Right atrium auricular region (tissue), 2 donors: ENCODE data around the gene RETN. TPM values are rescaled to one million over a fixed set of nuclear protein-coding genes. Genes with fewer than 3 reads are reported as not detected.

Experiments
- DNase-seq: peaks from one replicate; pipeline ENCODE4 v3.0.0-alpha.2; 2019; ENCODE audit warnings: low spot score
- H3K27ac ChIP-seq, 2 donors: fragments of 200-600 bp; sonication (generic); 1 replicate in 1 of 2; 2 replicates in 1 of 2; pipeline ENCODE4 v1.5.1; 2016 to 2019
- H3K27me3 ChIP-seq, 2 donors: fragments of 200-600 bp; sonication (generic); one replicate each; pipeline versions ENCODE4 v1.5.1 to v1.6.0; 2017 to 2019
- H3K36me3 ChIP-seq: fragments of 200-600 bp; sonication (generic); one replicate; pipeline ENCODE4 v1.5.1; 2016
- H3K4me1 ChIP-seq, 2 donors: fragments of 200-600 bp; sonication (generic); one replicate each; pipeline versions ENCODE4 v1.5.1 to v1.6.0; 2017 to 2019
- H3K4me3 ChIP-seq, 2 donors: fragments of 200-600 bp; sonication (generic); 1 replicate in 1 of 2; 2 replicates in 1 of 2; pipeline ENCODE4 v1.5.1; 2017 to 2019; ENCODE audit warnings: mild to moderate bottlenecking in 1 of 2, moderate library complexity in 1 of 2
- H3K9me3 ChIP-seq, 2 donors: fragments of 200-600 bp; sonication (generic); one replicate each; pipeline ENCODE4 v1.5.1; 2019
- CTCF ChIP-seq, 2 donors: fragments of 200-600 bp; sonication (generic); IDR thresholded peaks; one replicate each; pipeline ENCODE4 v1.5.1; 2019; ENCODE audit warnings: antibody characterized with exemption in 2 of 2
- total RNA-seq, 2 donors: library from RNA; depleted of rRNA; stranded (reverse); fragments of >200 nt; gene quantifications; one replicate each; pipeline ENCODE4 v1.1.0, GENCODE V29; 2016

RETN gene
- total RNA-seq, 2 donors from 2014 or later = not detected

DNA sequence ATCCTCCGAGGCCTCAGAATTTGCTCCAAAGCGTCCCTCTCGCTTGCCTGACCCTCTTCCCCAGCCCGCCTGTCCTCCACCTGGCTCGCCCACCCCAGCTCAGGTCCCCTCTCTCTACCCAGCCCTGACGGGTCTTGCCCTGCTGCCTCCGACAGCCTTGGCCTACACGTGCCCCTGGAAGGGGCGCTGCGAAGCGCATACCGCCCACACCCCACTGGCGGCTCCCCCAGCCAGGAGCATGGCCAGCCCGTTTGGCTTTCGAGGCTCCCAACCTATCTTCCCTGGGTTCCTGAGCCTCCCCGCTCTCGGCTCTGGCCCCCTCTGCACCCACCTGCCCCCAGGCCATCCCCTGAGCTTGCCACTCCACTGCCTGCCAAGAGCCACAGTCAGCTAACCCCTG lies 44.0 kb upstream of the RETN start:
- Histone ChIP-seq H3K27ac (no peak overlapping the region), H3K27me3 (no peaks in the 10 kb centered on the region), H3K4me3 (no peak overlapping the region), H3K4me1 (peaks cover 0 to 21% of the 10 kb centered on the region in 2 donors), H3K9me3 (no peaks in the 10 kb centered on the region), H3K36me3 (peaks cover 58% of the 10 kb centered on the region)
- no peak for DNase-seq
- TF ChIP-seq CTCF (IDR thresholded peaks at IDR 0.05) = no peak

GRCh38 chr19:7625763-7626372 lies 43.0 kb upstream of the RETN start:
- no peaks in the 10 kb centered on the region for H3K27me3 ChIP-seq
- peaks cover 48% of the 10 kb centered on the region for H3K36me3 ChIP-seq
- peaks cover 0 to 31% of the 10 kb centered on the region in 2 donors for H3K4me1 ChIP-seq
- no peak overlapping the region for H3K4me3 ChIP-seq
- no peak overlapping the region for H3K27ac ChIP-seq
- no peaks in the 10 kb centered on the region for H3K9me3 ChIP-seq
- no peak for DNase-seq
- no peak for TF ChIP-seq CTCF (IDR thresholded peaks at IDR 0.05)

GRCh38 chr19:7627166-7627565 lies 41.7 kb upstream of the RETN start:
- DNase-seq = no peak
- no peak overlapping the region for H3K27ac ChIP-seq

DNA sequence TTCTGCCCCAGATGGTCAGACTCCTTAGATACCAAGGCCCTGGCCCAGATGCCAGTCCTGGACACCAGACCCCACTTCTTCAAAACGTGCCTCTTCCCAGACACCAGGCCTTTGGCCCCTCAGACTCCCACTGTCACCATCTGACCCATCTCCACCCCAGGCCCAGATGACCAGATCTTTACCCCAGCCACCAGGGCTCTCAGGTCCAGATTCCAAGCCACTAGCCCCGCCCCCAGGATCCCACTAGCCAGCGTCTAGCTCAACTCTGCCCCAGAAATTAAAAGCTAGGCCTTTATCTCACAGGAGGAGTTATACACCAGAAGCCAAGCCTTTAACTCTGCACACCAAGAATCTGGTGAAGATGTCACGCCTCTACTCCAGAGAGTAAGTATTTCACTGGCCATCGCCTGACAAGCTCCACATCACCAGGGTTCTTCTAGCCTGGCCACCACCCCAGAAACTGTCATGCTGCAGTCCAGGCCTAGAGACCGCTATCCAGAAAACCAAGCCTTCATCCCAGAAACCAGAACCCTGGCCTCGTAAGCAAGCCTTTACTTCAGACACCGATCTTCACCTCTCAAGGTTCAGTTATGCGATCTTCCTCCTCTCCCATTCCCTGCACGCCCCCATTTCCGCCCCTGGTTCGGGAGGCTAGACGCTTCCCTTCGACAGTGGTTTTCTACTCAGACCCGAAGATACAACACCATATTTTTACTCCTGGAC lies 40.1 kb upstream of the RETN start:
- Histone ChIP-seq H3K27me3 (no peaks in the 10 kb centered on the region), H3K9me3 (no peaks in the 10 kb centered on the region), H3K4me1 (peaks cover 0 to 35% of the 10 kb centered on the region in 2 donors), H3K27ac (peak overlapping the region; percentile 60 to 85), H3K36me3 (peaks cover 19% of the 10 kb centered on the region), H3K4me3 (peak overlapping the region; percentile 82 to 96)
- no peak for TF ChIP-seq CTCF (IDR thresholded peaks at IDR 0.05)
- DNase-seq = no peak

More at GRCh38 chr19:7627166-7627565, 41.7 kb upstream of the RETN start:
- Histone ChIP-seq H3K27me3 (no peaks in the 10 kb centered on the region), H3K4me1 (peaks cover 0 to 35% of the 10 kb centered on the region in 2 donors), H3K4me3 (no peak overlapping the region), H3K9me3 (no peaks in the 10 kb centered on the region), H3K36me3 (peaks cover 35% of the 10 kb centered on the region)
- TF ChIP-seq CTCF (IDR thresholded peaks at IDR 0.05) = no peak

DNA sequence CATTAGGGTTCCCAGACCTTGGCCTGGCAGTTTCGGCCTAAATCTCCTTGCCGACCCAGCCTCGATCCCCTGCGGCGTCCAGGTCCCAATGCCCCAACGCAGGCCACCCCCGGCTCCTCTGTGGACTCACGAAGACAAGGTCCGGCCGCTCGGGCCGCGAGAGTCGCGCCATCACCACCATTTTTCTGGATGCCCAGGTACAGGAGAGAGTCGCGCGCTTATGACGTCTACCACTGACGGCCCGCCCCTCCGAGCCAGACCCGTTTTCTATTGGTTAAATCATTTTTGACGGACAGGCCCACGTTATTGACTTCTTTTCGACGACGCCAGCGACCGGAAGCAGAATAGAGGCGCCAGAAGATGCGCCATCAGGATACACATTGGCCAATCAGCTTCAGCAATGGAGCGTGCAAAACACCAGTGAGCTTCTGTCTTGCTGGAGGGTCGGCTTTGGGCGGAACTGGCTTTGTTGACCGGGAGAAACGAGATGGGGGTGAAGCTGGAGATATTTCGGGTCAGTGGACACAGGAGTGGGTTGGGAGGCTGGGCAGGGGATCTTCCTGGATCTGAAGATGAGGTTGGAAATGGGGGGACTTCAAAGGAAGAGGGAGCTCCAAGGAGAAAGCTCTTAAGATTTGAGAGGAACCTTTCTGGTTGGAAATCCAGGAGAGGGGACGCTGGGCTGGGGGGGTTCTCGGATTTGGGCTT lies 39.3 kb upstream of the RETN start, which contains the start of the genes PET100 and XAB2:
PET100 (plus strand) TSS at position 447 of the 708 bp plus-strand sequence; CDS start at position 488, 41 bp downstream.
XAB2 (minus strand) TSS at position 199 of the 708 bp plus-strand sequence; CDS start at position 181, 18 bp downstream.
- H3K4me1 ChIP-seq = peaks cover 0 to 35% of the 10 kb centered on the region in 2 donors
- H3K4me3 ChIP-seq = peak within 1 kb of the TSS; percentile 82 to 96
- peak; percentile 99 for DNase-seq
- no peaks in the 10 kb centered on the region for H3K9me3 ChIP-seq
- TF ChIP-seq CTCF (IDR thresholded peaks at IDR 0.05) = no peak
- no peaks in the 10 kb centered on the region for H3K27me3 ChIP-seq
- peak within 1 kb of the TSS; percentile 63 to 85 for H3K27ac ChIP-seq
- peaks cover 16% of the 10 kb centered on the region for H3K36me3 ChIP-seq
